Dendritic cell treated with granulocyte-macrophage colony-stimulating factor and Interleukin-4, amounts not matched to agents 40 ng/mL and 50 ng/mL, for 4 days (primary cell): Measurements from ENCODE around the gene HES1.
"Not testable (repeated sequence)": the region's sequence is repeated elsewhere in the genome, so short reads cannot be mapped to it uniquely, and the experiment has no call there.

Experiments
- H3K27ac Mint-ChIP-seq: one replicate; pipeline ENCODE4 v1.8.0; 2022; ENCODE audit warnings: mild to moderate bottlenecking, mixed read lengths
- H3K27me3 Mint-ChIP-seq: one replicate; pipeline ENCODE4 v1.8.0; 2022; ENCODE audit warnings: mild to moderate bottlenecking, mixed read lengths
- H3K36me3 Mint-ChIP-seq: one replicate; pipeline ENCODE4 v1.8.0; 2022; ENCODE audit warnings: low read depth, mixed read lengths
- H3K4me1 Mint-ChIP-seq: one replicate; pipeline ENCODE4 v1.8.0; 2022; ENCODE audit warnings: low read depth, mixed read lengths
- H3K4me3 Mint-ChIP-seq: one replicate; pipeline ENCODE4 v1.8.0; 2022; ENCODE audit warnings: mild to moderate bottlenecking, moderate library complexity, mixed read lengths
- H3K9me3 Mint-ChIP-seq: one replicate; pipeline ENCODE4 v1.8.0; 2022; ENCODE audit warnings: mixed read lengths
- intact Hi-C: fragments of 100-400 bp; cut with micrococcal nuclease; formaldehyde crosslinking; loops from one replicate; pipeline ENCODE4 v1.15.0; 2022

HES1 gene

DNA sequence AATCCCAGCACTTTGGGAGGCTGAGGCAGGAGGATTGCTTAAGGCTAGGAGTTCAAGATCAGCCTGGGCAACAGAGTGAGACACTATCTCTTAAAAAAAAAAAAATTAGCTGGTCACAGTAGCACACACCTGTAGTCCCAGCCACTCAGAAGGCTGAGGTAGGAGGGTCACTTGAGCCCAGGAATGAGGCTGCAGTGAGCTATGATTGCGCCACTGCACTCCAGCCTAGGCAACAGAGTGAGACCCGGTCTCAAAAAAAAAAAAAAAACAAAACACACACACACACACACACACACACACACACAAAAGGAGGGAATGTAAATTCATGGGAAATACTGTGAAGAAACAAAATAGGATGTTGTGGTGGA lies 15.0 kb downstream of the HES1 start:
- H3K36me3 Mint-ChIP-seq, H3K27ac Mint-ChIP-seq, H3K4me3 Mint-ChIP-seq, intact Hi-C loops, H3K4me1 Mint-ChIP-seq: not testable (repeated sequence)
- H3K9me3 Mint-ChIP-seq: peaks cover 11% of the 10 kb centered on the region
- peaks cover 50% of the 10 kb centered on the region for H3K27me3 Mint-ChIP-seq

DNA sequence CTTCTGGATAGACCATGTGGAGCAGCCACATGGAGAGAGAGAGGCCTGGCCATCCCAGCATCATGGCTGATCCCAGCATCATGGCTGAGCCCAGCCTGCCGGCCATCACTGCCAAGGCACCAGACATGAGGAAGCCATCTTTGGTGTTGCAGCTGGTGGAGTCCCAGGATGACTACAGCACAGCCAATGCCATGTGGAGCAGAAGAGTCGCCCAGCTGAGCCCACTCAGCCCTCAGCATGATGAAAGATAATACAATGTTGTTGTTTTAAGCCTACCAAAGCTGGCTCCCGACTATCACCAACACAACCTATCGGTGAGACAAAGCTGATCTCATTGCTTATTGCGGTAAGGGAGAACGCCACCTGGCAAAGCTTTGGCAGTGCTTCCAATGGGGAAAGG lies 18.4 kb downstream of the HES1 start:
- intact Hi-C loops: no loop called here
- Mint-ChIP-seq H3K4me3 (no peak overlapping the region), H3K4me1 (no peaks in the 10 kb centered on the region), H3K36me3 (no peaks in the 10 kb centered on the region), H3K9me3 (peaks cover 11% of the 10 kb centered on the region), H3K27me3 (peaks cover 46% of the 10 kb centered on the region), H3K27ac (no peak overlapping the region)

DNA sequence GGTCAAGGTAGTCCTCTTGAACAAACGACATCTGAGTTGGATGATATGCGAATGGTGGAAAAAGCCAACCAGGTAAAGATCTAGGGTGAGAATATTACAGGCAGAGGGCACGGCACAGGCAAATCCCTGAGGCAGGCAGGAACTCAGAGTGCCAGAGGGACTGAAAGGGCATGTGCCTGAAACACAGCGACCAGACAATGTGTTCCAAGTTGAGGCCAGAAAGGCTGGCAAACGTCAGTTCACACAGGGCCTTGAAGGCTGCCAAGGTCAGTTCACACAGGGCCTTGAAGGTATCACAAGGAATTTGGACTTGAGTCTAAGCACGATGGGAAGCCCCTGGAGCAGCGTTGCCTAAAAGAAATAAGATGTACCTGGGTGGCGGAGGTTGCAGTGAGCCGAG lies 20.1 kb downstream of the HES1 start:
- Mint-ChIP-seq H3K27ac (no peak overlapping the region), H3K9me3 (peaks cover 11% of the 10 kb centered on the region), H3K4me3 (no peak overlapping the region), H3K36me3 (no peaks in the 10 kb centered on the region), H3K27me3 (peaks cover 57% of the 10 kb centered on the region), H3K4me1 (no peaks in the 10 kb centered on the region)
- intact Hi-C loops: no loop called here

DNA sequence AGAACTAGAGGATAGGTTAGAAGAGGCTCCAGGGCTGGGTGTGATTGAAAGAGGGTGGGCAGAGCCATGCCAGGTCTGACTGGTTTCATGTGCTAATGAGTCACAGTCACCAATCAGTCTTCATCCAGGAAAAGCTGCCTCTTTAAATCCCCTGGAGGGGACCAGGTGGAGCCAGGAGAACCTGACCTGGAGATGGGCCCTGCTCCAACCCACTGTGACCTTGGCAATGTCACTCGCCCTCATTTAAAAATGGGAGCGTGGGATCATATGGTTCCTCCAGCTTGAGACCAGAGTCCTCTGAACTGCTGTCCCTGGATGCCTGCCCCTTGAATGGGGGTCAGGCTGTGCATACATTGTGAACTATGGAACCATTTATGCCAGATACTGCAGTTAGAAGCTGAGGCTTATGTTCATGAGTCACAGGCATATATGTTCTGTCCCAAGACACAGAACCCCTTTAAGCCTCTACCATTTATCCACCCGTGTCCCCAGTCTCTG lies 23.0 kb downstream of the HES1 start:
- H3K36me3 Mint-ChIP-seq: no peaks in the 10 kb centered on the region
- H3K9me3 Mint-ChIP-seq: peaks cover 10% of the 10 kb centered on the region
- intact Hi-C loops: no loop called here
- no peaks in the 10 kb centered on the region for H3K4me1 Mint-ChIP-seq
- peaks cover 61% of the 10 kb centered on the region for H3K27me3 Mint-ChIP-seq
- H3K27ac Mint-ChIP-seq: no peak overlapping the region
- no peak overlapping the region for H3K4me3 Mint-ChIP-seq

DNA sequence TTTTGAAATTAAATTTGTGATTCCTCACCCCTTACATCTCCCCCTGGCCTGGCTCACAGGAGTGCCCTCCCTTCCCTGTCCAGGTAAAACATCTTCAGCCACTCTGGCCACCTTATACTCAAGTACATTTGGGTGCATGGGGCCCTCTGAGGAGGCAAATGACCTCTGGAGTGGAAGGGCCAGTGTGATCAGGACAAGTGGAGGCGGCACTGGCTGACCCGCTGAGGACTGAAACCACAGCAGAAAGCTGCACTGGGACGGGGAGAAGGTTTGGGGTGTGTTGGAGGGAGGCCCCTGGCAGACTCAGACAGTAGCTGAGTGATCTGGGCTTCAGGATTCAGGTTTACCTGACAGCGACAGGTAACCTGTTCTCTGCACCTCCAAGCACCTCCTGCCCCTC lies 24.2 kb downstream of the HES1 start:
- H3K4me1 Mint-ChIP-seq: no peaks in the 10 kb centered on the region
- H3K27me3 Mint-ChIP-seq: peaks cover 55% of the 10 kb centered on the region
- H3K36me3 Mint-ChIP-seq: no peaks in the 10 kb centered on the region
- H3K4me3 Mint-ChIP-seq: no peak overlapping the region
- H3K9me3 Mint-ChIP-seq: no peaks in the 10 kb centered on the region
- no peak overlapping the region for H3K27ac Mint-ChIP-seq
- intact Hi-C loops: no loop called here

DNA sequence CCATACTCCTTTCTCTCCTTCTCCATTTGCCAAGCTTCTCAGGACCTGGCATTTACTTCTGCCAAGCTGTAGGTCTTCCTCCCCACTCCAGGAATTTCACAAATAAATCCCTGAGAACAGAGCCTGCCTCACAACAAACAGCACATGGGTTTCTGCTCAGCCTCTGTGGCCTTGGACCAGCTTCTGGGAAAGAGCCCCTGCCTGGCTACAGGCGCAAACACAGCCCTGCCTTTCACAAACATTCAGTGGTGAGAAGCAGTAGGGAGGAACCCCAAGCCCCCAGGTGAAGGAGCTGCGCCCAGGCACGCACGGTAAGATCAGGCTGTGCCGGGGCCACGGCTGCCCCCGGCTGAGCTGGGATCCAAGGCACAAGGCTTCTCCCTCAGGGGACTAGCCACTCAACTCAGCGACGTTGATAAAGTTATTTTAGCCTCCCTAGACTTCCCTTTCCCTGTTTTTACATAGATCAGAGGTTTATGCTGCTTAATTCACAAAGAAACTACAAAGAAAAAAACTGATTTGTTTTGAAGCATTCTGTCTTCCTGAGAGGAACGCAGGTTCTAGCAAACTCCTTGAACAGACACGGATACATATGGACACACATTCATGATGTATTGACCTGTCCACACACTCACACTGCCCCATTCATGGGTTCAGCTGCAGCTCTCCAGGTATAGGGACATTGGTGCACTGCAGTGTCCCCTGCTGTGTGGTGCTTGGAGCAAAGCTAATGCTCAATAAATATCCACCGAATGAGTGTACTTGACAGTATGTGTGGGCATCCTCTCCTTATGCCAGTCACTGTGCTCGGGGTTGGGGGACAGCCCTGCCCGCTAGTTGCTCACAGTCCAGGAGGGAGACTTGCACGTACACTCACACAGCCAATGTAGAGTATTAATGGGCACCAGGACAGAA lies 25.4 kb downstream of the HES1 start:
- Mint-ChIP-seq H3K36me3 (no peaks in the 10 kb centered on the region), H3K4me3 (no peak overlapping the region), H3K27ac (no peak overlapping the region), H3K27me3 (peaks cover 59% of the 10 kb centered on the region), H3K4me1 (no peaks in the 10 kb centered on the region), H3K9me3 (no peaks in the 10 kb centered on the region)
- intact Hi-C loops: no loop called here

DNA sequence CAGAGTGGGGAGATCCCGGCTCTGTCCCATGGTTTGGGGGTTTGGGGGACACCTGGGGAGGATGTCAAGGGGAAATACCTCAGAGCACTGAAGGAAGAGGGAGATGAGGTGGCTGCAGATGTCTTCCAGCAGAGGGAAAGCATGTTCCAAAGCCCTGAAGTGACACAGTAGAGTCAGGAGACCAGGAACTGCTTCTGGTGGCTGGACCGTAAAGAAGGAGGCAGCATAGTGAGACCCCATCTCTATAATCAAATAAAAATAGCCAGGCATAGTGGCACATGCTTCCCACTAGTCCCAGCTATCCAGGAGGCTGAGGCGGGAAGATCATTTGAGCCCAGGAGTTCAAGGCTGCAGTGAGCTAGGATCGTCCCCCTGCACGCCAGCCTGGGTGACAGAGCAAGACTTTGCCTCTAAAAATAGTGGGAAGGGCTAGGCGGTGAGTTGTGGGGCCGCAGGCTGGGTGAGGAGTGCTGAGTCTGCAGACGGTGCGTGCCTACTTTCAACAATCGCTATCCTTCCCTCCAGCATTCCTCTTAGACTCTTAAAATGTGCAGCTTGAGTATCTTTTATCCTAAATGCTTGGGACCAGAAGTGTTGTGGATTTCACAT lies 26.2 kb downstream of the HES1 start:
- Mint-ChIP-seq H3K36me3 (no peaks in the 10 kb centered on the region), H3K9me3 (no peaks in the 10 kb centered on the region), H3K27ac (no peak overlapping the region), H3K4me3 (no peak overlapping the region), H3K4me1 (no peaks in the 10 kb centered on the region), H3K27me3 (peaks cover 61% of the 10 kb centered on the region)
- intact Hi-C loops: no loop called here

DNA sequence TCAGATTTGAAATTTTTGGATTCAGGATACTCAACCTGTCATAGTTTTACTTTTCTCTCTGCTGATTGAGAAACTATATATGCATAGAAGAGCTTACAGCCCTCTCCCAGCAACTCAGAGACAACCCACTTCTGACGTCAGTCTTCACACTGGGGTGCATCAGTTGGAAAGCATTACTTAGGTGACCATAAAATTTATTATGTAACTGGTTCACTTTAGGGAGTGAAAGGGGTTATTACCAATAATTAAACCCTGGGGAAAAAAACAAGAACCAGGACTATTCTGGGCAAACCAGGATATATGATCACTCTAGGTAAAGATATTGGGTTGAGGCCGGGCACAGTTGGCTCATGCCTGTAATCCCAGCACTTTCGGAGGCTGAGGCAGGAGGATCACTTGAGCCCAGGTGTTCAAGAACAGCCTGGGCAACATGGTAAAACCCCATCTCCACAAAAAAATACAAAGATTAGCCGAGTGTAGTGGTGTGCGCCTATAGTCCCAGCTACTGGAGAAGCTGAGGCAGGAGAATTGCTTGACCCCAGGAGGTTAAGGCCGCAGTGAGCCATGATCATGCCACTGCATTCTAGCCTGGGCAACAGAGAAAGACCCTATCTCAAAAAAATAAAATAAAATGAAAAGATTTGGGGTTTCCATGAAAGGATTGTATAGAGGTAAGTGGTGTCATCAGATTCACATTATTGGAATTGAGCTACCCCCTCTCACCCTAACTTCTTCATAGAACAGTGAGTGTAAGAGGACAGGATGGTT lies 27.1 kb downstream of the HES1 start:
- H3K9me3 Mint-ChIP-seq: no peaks in the 10 kb centered on the region
- intact Hi-C loops: no loop called here
- H3K36me3 Mint-ChIP-seq: no peaks in the 10 kb centered on the region
- H3K4me1 Mint-ChIP-seq: peaks cover 5% of the 10 kb centered on the region
- peaks cover 61% of the 10 kb centered on the region for H3K27me3 Mint-ChIP-seq
- no peak overlapping the region for H3K27ac Mint-ChIP-seq
- H3K4me3 Mint-ChIP-seq: no peak overlapping the region

DNA sequence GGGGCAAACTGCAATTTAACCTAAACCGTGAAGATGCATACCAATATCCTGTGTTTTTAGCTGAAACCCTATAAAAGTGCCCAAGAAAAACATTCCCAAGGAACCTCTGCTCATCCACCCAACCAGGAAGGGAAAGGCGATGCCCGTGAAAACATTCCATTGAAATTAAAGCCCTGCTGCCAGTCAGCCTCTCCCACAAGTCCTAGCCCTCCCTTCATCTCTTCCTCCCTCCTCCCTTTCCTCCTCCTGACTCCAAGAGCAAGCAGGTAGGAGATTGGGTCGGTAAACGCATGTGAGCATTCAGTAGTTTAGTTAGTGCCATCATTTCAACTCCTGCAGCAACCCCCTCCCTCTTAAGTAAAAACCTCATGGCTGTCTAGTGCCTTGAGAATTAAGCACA lies 27.7 kb downstream of the HES1 start:
- H3K9me3 Mint-ChIP-seq: no peaks in the 10 kb centered on the region
- no peak overlapping the region for H3K4me3 Mint-ChIP-seq
- H3K27ac Mint-ChIP-seq: no peak overlapping the region
- no peaks in the 10 kb centered on the region for H3K36me3 Mint-ChIP-seq
- H3K27me3 Mint-ChIP-seq: peaks cover 61% of the 10 kb centered on the region
- H3K4me1 Mint-ChIP-seq: peaks cover 5% of the 10 kb centered on the region
- intact Hi-C loops: no loop called here

DNA sequence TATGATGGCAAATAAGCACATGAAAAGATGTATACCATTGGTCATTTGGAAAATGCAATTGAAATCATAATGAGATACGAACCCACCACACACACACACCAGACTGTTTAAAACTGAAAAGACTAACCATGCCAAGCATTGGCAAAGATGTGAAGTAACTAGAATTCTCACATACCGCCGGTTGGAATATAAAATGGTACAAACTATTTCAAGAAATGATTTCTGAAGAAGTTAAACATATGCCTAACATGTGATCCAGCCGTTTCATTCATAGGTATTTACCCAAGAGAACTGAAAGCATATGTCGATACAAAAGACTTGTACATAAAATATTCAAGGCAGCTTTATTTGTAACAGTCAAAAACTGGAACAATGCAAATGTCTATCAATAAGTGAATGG lies 28.9 kb downstream of the HES1 start:
- Mint-ChIP-seq H3K27me3 (peaks cover 65% of the 10 kb centered on the region), H3K27ac (no peak overlapping the region), H3K4me3 (no peak overlapping the region), H3K4me1 (peaks cover 5% of the 10 kb centered on the region), H3K9me3 (no peaks in the 10 kb centered on the region), H3K36me3 (no peaks in the 10 kb centered on the region)
- intact Hi-C loops: no loop called here

DNA sequence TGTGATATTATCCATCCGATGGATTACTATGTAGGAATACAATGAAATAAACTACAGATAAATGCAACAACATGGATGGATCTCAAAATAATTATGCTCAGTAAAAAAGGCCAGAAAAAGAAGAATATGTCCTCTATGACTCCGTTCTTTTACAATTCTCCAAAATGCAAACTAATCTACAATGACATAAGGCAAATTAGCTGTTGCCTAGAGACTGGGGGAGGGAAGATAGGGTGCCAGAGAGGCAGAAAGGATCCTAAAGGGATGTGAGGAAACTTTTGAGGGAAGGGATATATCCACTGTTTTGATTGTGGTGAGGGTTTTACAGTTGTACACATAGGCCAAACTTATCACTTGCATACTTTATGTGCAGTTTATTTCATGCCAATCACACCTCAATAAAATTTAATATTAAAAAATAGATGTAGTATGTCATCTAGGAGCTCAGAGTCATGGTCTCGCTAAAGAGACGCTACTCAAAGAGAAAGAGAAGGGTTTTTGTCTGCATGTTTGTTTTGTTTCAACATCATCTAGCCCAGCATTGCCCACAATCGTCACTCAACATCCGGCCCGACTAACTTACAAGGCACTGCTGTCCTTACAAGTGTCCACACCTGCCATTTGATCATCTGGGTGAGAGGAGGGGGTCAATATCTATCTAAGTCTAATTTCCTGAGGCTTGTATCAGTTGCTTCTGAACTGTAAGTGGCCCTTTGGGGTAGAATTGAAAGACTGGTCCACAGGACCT lies 29.5 kb downstream of the HES1 start:
- no peak overlapping the region for H3K4me3 Mint-ChIP-seq
- peaks cover 64% of the 10 kb centered on the region for H3K27me3 Mint-ChIP-seq
- peaks cover 5% of the 10 kb centered on the region for H3K4me1 Mint-ChIP-seq
- no peaks in the 10 kb centered on the region for H3K36me3 Mint-ChIP-seq
- intact Hi-C loops: no loop called here
- H3K27ac Mint-ChIP-seq: no peak overlapping the region
- H3K9me3 Mint-ChIP-seq: no peaks in the 10 kb centered on the region

DNA sequence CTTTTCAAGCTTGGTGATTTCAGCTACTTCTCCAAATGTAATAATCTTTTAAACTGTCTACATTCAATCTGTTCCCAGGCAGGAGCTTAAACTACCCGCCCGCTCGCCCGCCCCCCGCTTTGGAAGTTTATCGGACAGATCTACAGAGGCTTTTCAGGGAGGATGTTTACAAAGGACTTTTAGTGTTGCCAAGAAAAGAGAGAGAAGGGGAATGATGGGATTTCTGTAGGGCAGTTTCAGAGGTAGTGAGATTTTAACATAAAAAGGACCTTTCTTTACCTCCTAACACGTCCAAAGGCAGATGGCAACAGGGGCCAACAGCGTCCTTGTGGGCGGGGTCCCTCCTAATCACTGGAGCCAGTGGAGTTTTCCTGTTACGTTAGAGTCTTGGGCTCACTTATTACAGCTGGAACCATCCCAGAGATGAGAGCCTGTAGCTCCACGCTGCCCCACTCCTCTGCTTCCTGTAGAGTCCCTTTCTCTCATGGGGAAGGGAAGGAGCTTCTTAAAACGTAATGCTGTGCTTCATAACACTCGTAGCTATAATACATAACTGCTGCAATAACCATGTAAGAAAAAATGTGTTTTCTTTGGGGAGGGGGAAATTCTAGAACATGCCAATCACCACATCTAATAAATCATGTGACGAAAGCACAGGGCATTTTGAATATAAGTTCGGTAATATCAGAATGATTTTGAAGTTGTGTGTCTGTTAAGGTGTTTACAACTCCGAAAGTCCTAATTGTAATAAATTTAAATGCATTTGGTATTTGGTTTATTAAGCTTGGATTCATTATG lies 30.9 kb downstream of the HES1 start:
- Mint-ChIP-seq H3K9me3 (no peaks in the 10 kb centered on the region), H3K4me1 (peaks cover 5% of the 10 kb centered on the region), H3K36me3 (no peaks in the 10 kb centered on the region), H3K4me3 (no peak overlapping the region), H3K27me3 (peaks cover 50% of the 10 kb centered on the region), H3K27ac (no peak overlapping the region)
- intact Hi-C loops: no loop called here
